K562 (cell line): ENCODE measurements around the gene PDCD5. TPM values are rescaled to one million over a fixed set of nuclear protein-coding genes. Genes with fewer than 3 reads are reported as not detected.

Source experiments
- CREB1 ChIP-seq, 2 experiments: sonication (generic) in 1 of 2; formaldehyde crosslinking in 1 of 2; IDR thresholded peaks; 2 replicates each; pipeline versions ENCODE4 v1.6.1 to v1.8.0; 2012 to 2022; ENCODE audit warnings: inconsistent platforms in 1 of 2, mild to moderate bottlenecking in 1 of 2, missing genetic modification reagents in 1 of 2, moderate library complexity in 1 of 2
- NCOA2 ChIP-seq, 2 experiments: fragments of 450-650 bp; IDR thresholded peaks; 2 replicates each; pipeline ENCODE4 v1.6.1; 2018; ENCODE audit warnings: mild to moderate bottlenecking in 2 of 2, moderate library complexity in 1 of 2; ENCODE audit not compliant: partially characterized antibody in 2 of 2
- PATZ1 ChIP-seq: fragments of 250-450 bp; sonication (Bioruptor Pico); IDR thresholded peaks from 2 replicates; pipeline ENCODE4 v1.5.0; 2020; ENCODE audit warnings: mild to moderate bottlenecking, borderline replicate concordance
- TRIM25 ChIP-seq: fragments of 450-650 bp; IDR thresholded peaks from 2 replicates; pipeline ENCODE4 v1.7.0; 2016; ENCODE audit warnings: borderline replicate concordance
- ZNF217 ChIP-seq: sonication (generic); formaldehyde crosslinking; IDR thresholded peaks from 2 replicates; pipeline ENCODE4 v1.8.0; 2022; ENCODE audit warnings: mild to moderate bottlenecking, missing genetic modification reagents
- ZNF444 ChIP-seq: fragments of 250-450 bp; sonication (Bioruptor Pico); IDR thresholded peaks from 2 replicates; pipeline ENCODE4 v1.4.0; 2020; ENCODE audit warnings: mild to moderate bottlenecking, moderate library complexity
- ZNF609 ChIP-seq: sonication (generic); formaldehyde crosslinking; IDR thresholded peaks from 2 replicates; pipeline ENCODE4 v1.8.1; 2023; ENCODE audit warnings: missing genetic modification reagents, mild to moderate bottlenecking, borderline replicate concordance
- ZNF696 ChIP-seq: fragments of 250-450 bp; sonication (Bioruptor Pico); conservative IDR thresholded peaks from 2 replicates; pipeline ENCODE4 v1.4.0; 2020; ENCODE audit warnings: mild to moderate bottlenecking, moderate library complexity
- polyA plus RNA-seq, 8 experiments: library from polyadenylated mRNA; depleted of rRNA in 4 of 8; stranded (reverse) in 5 of 8; unstranded in 3 of 8; fragments of >200 nt; fragmentation: Nextera tagmentation in 2 of 8; fragmentation: Illumina TruSeq in 1 of 8; extraction: Ambion mirVana in 2 of 8; extraction: Trizol in 1 of 8; gene quantifications; 2 replicates each; pipeline versions ENCODE4 v1.2.1 to v1.2.3, GENCODE V29; 2011 to 2014; ENCODE audit warnings: inconsistent platforms in 1 of 8, missing spikeins in 1 of 8
- total RNA-seq, 7 experiments: library from RNA; depleted of rRNA in 6 of 7; stranded (reverse); fragments of >200 nt in 6 of 7; fragmentation: Illumina TruSeq in 2 of 7; extraction: Trizol in 2 of 7; gene quantifications; 2 replicates each; pipeline versions ENCODE4 v1.2.1 to v1.2.3, GENCODE V29; 2011 to 2021; ENCODE audit warnings: low replicate concordance in 1 of 7

PDCD5 gene
- total and polyA plus RNA-seq, 9 of the 15 experiments (the other 6 are each of a cell fraction or from before 2014, with no cell fraction given), result 122 to 322 (median 269) TPM

DNA sequence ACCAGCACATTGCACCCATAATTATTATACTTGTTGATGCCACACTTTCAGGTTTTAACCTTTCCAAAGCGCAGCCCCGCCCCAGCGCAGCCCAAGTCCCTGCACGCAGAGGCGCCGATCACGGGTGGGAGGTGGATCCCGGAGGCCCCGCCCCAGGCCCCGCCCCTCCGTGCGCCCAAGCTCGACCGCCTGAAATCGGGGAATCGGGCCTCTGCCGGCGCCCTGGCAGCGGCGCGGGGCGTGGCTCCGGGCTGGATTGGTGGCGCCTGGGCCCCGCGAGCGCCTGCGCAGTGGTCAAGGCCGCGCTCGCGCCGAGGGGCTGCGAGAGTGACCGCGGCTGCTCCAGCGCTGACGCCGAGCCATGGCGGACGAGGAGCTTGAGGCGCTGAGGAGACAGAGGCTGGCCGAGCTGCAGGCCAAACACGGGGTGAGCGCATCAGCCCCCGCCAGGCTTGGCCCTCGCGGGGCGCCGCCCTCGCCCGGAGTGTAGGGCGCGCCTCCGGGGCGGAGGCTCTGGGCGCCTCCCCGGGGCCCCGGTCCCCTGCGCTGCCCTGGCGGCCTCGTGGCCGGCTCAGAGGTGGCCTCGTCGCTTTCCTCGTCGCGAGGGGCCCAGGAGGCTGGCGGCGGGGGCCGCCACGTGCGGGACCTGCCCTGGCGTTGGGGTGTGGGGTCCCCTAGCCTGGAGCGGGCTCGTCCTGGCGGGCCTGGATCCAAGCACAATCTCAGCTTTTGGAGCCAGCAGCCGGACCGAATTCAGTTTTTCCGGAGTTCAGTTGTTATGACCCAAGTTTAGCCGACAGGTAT is at the start of gene PDCD5 (continued):
- TF ChIP-seq ZNF609 (no peak), CREB1 (IDR thresholded peaks at IDR 0.05) (peak; percentile 29), CREB1 (CRISPR knock-in tag; IDR thresholded peaks at IDR 0.05) (peak; percentile 67), NCOA2 (IDR thresholded peaks at IDR 0.05; ENCODE audit: partially characterized antibody in 2 of 2) (no peak), ZNF444 (no peak), ZNF217 (CRISPR knock-in tag) (no peak), TRIM25 (no peak), PATZ1 (CRISPR knock-in tag) (no peak), ZNF696 (CRISPR knock-in tag) (no peak)
